Stimulated activated CD8-positive, alpha-beta memory T cell treated with anti-CD3 and anti-CD28 coated beads, Interleukin-4, amount 100 ng/mL, for 24 hours (primary cell): ENCODE data around the gene TGIF1.
"Not testable (repeated sequence)": the region's sequence is repeated elsewhere in the genome, so short reads cannot be mapped to it uniquely, and the experiment has no call there.

Source experiments
- DNase-seq: peaks from one replicate; pipeline ENCODE4 v3.0.0-alpha.2; 2020; ENCODE audit warnings: low read depth

TGIF1 gene

DNA sequence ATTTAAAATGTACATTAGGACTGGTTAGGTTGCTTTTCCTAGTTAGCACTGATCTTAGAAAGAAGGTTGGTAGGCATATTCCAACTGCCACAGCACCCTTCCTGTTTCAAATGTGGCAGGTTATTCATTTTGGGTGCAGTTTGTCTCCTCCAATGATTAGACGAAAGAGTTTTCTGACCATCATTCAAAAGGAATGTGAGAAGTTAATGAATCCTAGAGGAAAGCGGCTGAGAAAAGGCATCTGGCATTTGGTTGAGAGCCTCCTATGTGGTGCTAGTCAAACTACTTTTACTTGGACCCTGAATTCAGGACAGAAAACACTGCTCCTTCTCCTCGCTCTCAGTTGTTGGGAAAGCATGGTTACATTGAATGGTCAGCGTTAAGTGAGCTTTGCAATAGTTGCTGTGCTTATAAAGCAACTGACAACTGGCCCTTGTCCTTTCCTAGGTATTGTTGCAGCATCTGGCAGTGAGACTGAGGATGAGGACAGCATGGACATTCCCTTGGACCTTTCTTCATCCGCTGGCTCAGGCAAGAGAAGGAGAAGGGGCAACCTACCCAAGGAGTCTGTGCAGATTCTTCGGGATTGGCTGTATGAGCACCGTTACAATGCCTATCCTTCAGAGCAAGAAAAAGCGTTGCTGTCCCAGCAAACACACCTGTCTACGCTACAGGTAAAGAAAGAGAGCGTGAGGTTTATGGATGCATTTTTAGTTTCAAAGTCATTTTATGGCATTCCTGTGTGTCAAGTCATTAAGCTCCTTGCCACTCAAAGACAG lies 6.1 kb downstream of the TGIF1 start:
- no peak for DNase-seq

GRCh38 chr18:3456686-3457069 lies 6.7 kb downstream of the TGIF1 start:
- no peak for DNase-seq

- DNase-seq: no peak
Observed at GRCh38 chr18:3457261-3457724, 7.3 kb downstream of the TGIF1 start.

DNA sequence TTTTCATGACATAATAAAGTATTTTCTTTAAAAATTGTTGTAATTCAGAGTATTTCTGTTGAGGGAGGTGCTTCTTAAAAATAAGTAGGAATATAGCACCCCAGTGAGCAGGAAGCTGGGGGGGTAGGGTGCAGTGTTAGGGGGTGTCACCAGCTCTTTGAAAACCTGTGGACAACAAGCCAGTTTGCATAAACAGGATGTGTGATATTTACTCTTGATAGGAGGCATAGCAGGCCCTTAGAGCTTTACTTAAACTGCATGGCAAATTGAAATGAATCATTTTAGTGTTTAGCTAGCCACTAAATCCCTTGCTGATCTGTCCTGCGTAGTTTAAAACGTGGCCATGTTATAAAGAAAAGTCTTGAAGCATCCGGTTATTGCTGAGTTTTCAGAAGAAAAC lies 8.4 kb downstream of the TGIF1 start:
- DNase-seq: no peak

DNA sequence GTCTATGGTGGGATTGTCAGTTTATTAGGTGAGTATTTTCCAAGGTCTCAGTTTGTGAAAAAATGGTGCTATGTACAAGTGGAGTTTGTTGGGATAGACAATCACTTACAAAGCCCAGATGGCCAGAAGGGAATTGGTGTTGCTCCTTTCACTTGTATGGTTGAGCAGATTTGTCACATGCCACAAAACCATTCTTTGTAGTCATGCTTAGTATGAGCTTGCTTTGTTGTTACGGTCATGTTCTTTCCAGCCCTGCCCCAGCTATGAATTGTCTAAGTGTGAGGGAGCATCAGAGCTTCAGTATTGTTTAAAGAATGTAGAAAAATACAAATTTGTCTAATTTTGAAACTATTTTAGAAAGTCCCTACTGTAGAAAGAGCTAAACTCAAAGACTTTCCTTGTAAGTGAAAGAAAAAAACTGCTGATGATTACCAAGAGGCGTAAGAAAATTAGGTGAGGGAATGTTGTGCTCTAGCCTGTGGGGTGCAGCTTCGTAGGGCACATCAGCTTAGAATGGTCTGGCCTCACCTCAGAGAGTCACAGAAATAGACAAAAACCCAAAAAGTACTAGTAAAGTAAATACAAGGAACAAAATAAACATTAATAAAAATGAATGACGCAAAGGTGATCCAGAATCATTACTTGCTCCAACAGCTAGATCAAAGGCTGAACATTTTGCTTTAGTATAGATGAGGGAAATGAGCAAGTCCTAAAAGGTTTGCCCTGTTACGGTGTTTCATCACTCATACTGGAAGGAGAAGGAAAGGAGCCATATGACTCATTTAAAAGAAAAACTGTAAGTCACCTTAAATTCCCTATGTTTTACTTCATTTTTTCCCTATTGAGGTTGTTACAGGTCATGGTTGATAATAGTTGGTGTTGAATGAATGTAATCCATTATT lies 9.2 kb downstream of the TGIF1 start:
- DNase-seq: no peak

DNA sequence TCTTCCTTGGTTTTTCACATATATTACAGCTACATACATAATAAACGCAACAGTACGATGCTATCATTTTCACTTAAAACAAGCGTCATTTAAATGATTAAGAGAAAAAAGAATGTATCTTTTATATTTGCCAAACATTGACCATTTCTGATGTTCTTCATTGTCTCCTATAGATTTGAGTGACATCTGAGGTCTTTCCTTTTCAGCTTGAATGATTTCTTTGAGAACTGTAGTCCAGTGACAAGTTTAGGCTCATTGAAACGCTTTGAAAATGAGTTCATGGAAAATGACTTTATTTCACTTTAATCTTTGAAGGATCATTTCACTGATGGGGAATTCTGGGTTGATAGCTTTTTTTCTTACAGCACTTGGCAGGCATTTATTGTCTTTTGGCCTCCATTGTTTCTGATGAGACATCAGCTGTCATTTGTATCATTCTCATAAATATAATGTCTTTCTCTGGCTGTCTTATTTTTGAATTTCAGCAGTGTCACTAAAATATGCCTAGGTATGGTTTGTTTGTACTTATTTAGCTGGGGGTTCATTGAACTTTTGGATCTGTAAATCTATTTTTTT lies 10.9 kb downstream of the TGIF1 start:
- DNase-seq: no peak

DNA sequence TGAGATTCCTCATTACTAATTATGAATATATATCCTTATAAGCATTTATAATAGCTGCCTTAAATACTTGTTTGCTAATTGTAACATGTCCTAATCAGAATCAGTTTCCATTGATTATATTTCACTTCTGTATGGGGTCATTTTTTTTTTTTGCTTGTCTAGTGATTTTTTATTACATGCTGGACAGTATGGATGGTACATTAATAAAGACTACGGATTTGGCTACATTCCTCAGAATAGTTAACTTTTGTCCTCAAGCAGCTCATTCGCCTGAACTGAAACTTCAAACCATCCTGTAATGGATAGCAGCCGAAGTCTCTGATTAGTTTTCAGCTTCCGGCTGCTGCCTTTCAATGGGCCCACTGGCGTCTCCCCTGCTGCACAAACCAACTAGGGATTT lies 11.7 kb downstream of the TGIF1 start:
- no peak for DNase-seq

DNA sequence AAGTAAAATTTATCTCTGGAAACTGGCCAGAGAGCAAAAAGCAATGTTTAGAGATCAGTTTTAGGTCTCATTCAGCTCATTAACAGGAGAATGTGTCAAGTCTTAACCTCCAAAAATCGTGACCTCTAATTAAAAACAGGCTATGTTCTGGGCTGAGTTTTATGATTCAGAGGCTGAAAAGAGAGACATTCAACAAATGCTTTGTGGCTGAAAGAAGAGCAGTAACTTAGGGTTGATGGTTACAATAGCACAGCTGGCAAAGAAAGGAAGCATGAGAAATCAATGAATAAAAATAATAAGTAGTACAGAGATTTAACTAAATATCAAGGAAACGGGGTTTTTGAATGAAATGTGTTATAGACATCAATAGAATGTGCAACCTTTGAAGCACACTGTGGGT lies 13.1 kb downstream of the TGIF1 start:
- DNase-seq: no peak

GRCh38 chr18:3466045-3466444 lies 16.1 kb downstream of the TGIF1 start:
- no peak for DNase-seq

- no peak for DNase-seq
Observed at GRCh38 chr18:3466872-3467271, 16.9 kb downstream of the TGIF1 start.

DNA sequence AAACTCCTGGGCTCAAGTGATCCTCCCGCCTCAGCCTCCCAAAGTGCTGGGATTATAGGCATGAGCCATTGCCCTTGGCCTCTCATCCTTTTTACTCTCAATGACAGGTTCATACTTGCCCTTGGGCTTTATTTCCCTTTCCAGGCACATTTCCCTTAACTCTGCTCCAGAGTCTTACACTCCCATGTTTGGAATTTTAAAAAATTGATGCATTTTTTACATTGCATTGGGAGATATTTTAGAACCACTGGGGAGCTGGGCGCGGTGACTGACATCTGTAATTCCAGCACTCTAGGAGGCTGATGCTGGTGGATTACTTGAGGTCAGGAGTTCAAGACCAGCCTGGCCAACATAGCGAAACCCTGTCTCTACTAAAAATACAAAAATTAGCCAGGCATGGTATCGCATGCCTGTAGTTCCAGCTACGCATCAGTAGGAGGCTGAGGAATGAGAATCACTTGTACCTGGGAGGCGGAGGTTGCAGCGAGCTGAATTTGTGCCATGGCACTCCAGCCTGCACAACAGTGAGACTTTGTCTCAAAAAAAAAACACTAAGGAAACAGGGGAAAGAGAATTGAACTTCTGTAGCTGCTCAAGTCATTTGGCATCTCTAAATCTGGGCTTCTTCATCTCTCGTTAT lies 18.2 kb downstream of the TGIF1 start:
- no peak for DNase-seq

DNA sequence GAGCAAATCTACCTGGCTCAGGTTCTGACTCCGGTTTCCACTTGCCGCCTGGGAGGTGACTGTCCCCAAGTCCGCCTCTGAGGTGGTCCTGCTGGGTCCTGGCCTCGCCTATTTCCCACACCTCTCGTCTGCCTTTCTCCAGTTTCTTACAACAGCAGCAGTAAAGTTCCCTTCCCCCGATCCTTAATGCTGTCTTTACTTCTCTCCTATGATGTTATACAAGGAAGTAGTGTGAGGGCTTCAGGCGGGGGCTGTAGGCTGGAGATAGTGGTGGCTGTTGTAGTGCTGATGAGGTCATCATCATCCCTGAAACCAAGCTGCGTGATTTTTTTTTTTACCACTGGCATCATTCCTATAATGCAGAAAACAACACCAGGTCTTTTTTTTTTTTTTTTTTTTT lies 18.9 kb downstream of the TGIF1 start:
- no peak for DNase-seq

GRCh38 chr18:3471141-3471648 lies 21.2 kb downstream of the TGIF1 start:
- DNase-seq: no peak

DNA sequence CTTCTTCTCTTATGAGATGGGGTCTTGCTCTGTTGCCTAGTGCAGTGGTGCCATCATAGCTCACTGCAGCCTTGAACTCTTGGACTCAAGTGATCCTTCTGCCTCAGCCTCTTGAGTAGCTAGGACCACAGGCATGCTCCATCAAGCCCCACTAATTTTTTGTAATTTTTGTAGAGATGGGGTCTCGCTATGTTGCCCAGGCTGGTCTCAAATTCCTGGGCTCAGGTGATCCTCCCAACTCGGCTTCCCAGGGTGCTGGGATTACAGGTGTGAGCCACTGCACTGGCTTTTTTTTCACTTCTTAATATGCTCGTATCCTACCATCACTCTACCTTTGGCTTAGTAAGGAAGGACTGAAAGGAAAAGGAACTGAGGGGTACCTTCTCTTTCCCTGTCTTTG lies 22.1 kb downstream of the TGIF1 start:
- not testable (repeated sequence) for DNase-seq

GRCh38 chr18:3472681-3473544 lies 22.9 kb downstream of the TGIF1 start:
- no peak for DNase-seq

GRCh38 chr18:3478262-3478978 lies 28.4 kb downstream of the TGIF1 start:
- no peak for DNase-seq

- no peak for DNase-seq
Observed at GRCh38 chr18:3479978-3480509, 30.1 kb downstream of the TGIF1 start.

- no peak for DNase-seq
Observed at GRCh38 chr18:3480827-3481573, 31.0 kb downstream of the TGIF1 start.

DNA sequence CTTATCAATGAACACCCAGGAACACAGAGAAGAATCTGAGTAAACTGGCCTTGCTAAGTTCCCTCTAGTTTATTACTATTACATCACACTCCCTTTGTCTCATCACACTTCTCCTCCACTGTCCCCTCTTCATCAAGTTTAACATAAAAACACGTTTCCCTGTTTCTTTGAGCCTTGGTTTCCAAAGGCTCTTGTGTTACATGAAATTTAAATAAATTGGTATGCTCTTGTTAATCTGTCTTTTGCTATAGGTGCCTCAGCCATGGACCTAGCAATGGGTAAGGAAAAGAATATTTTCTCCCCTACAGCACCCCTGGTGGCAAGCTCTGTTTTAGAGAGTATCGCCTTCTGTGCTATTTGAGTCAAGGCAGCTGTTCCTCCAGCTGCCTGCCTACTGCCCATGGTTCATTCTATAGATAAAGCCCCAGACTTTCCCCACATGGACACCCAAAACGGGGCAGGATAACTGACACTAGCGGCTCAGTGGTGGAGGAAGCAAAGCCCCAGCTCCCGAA lies 31.8 kb downstream of the TGIF1 start:
- DNase-seq: no peak
